CD4-positive, CD25-positive, alpha-beta regulatory T cell (primary cell): Measurements from ENCODE around the gene FHIP2A. TPM values are rescaled to one million over a fixed set of nuclear protein-coding genes. Genes with fewer than 3 reads are reported as not detected.

Experiments
- ATAC-seq, 2 donors: fragments of 150-1000 bp; cut with Tn5 transposase; one replicate each; pipeline ENCODE4 v1.10.0; 2021; ENCODE audit warnings: low read depth in 2 of 2, moderate number of reproducible peaks in 2 of 2, moderate library complexity in 1 of 2
- DNase-seq, 3 donors: peaks; one replicate each; pipeline versions ENCODE4 v3.0.0 to v3.0.0-alpha.2; 2012 to 2022; ENCODE audit warnings: mixed read lengths in 1 of 3
- H3K27ac ChIP-seq: one replicate; pipeline ENCODE4 v1.7.0; 2013; ENCODE audit warnings: mild to moderate bottlenecking, low read length; ENCODE audit not compliant: insufficient read depth, poor library complexity, severe bottlenecking
- H3K27me3 ChIP-seq: one replicate; pipeline ENCODE4 v1.7.0; 2013; ENCODE audit warnings: low read length; ENCODE audit not compliant: control insufficient read depth, insufficient read depth
- H3K36me3 ChIP-seq: one replicate; pipeline ENCODE4 v1.7.0; 2013; ENCODE audit warnings: mild to moderate bottlenecking, low read length, moderate library complexity; ENCODE audit not compliant: control insufficient read depth, insufficient read depth
- H3K4me1 ChIP-seq: 2 replicates; pipeline ENCODE4 v1.7.0; 2013; ENCODE audit warnings: mild to moderate bottlenecking, low read length; ENCODE audit not compliant: insufficient read depth, control insufficient read depth, poor library complexity, severe bottlenecking
- H3K4me3 ChIP-seq: one replicate; pipeline ENCODE4 v1.7.0; 2013; ENCODE audit warnings: low read depth, mild to moderate bottlenecking, low read length, moderate library complexity
- H3K9me3 ChIP-seq, 2 experiments: 1 replicate in 1 of 2; 2 replicates in 1 of 2; pipeline ENCODE4 v1.7.0; 2013; ENCODE audit warnings: low read length in 2 of 2, mild to moderate bottlenecking in 1 of 2, moderate library complexity in 1 of 2; ENCODE audit not compliant: control insufficient read depth in 2 of 2
- H3K27ac Mint-ChIP-seq, 3 donors: one replicate each; pipeline ENCODE4 v1.8.0; 2020 to 2022; ENCODE audit warnings: mild to moderate bottlenecking in 3 of 3, mixed read lengths in 3 of 3, moderate library complexity in 2 of 3
- H3K27me3 Mint-ChIP-seq: one replicate; pipeline ENCODE4 v1.8.0; 2022; ENCODE audit warnings: mild to moderate bottlenecking, mixed read lengths
- H3K36me3 Mint-ChIP-seq: one replicate; pipeline ENCODE4 v1.8.0; 2020; ENCODE audit warnings: mixed read lengths
- H3K4me1 Mint-ChIP-seq, 4 donors: one replicate each; pipeline ENCODE4 v1.8.0; 2020 to 2022; ENCODE audit warnings: mixed read lengths in 4 of 4, mild to moderate bottlenecking in 1 of 4
- H3K4me3 Mint-ChIP-seq, 4 donors: one replicate each; pipeline ENCODE4 v1.8.0; 2020 to 2022; ENCODE audit warnings: mild to moderate bottlenecking in 4 of 4, mixed read lengths in 4 of 4, moderate library complexity in 3 of 4
- H3K9me3 Mint-ChIP-seq, 7 donors: one replicate each; pipeline ENCODE4 v1.8.0; 2020 to 2022; ENCODE audit warnings: mixed read lengths in 7 of 7, mild to moderate bottlenecking in 3 of 7, moderate library complexity in 2 of 7
- polyA plus RNA-seq, 4 donors: library from polyadenylated mRNA; unstranded; fragments of 300-500 nt; fragmentation: Illumina TruSeq; gene quantifications; one replicate each; pipeline ENCODE4 v1.2.3, GENCODE V29; 2021
- total RNA-seq: library from RNA; stranded (reverse); gene quantifications from one replicate; pipeline ENCODE4 v1.2.3, GENCODE V29; 2022

Gene FHIP2A
- total and polyA plus RNA-seq, 5 donors from 2014 or later: 22.3 to 85.5 (median 31.7) TPM

DNA sequence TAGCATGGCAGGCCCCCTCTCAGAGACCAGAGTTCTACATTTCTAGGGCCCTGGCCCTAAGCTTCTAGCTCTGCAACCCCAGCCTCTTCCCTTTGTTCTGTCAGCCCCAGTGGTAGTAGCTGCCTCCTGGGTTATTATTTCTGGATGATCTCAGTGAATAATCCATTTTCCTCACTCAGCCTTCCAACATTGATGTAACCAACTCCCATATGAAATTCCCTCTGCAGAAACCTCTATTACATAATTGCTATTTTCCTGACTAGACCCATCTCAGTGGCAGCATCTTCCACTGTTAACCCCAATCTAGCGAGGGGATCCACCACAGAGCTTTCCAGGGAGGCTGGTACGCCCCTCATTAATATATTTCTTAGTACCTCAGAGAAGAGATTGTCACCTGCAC lies 49.8 kb downstream of the FHIP2A start:
- peaks cover 15% of the 10 kb centered on the region for H3K27me3 Mint-ChIP-seq
- no peak overlapping the region for H3K27ac ChIP-seq
- no peaks in the 10 kb centered on the region for H3K9me3 ChIP-seq
- no peak overlapping the region for H3K27ac Mint-ChIP-seq
- ATAC-seq (no peak), DNase-seq (no peak)
- H3K4me3 ChIP-seq: no peak overlapping the region
- no peaks in the 10 kb centered on the region for H3K36me3 ChIP-seq
- peaks cover 7% of the 10 kb centered on the region for H3K27me3 ChIP-seq
- H3K4me1 ChIP-seq: no peaks in the 10 kb centered on the region
- H3K36me3 Mint-ChIP-seq: peaks cover 4% of the 10 kb centered on the region
- peaks cover 0 to 5% (median 4%) of the 10 kb centered on the region in 4 donors for H3K4me1 Mint-ChIP-seq
- no peak overlapping the region for H3K4me3 Mint-ChIP-seq
- no peaks in the 10 kb centered on the region for H3K9me3 Mint-ChIP-seq

Other genes starting within 250 kb of the FHIP2A start
- 131 TPM for gene ABLIM1, start 163.5 kb upstream of the FHIP2A start, total RNA-seq
- gene ABLIM1, start 163.5 kb upstream of the FHIP2A start, polyA plus RNA-seq: 100 to 1,000 TPM; 101 to 138 (median 129) TPM
- gene TRUB1, start 116.4 kb downstream of the FHIP2A start, total RNA-seq: 8.0 TPM
- 10 to 100 TPM in 1 of 4 donors, 1 to 10 TPM in 3; 7.4 to 12.1 (median 8.6) TPM for gene TRUB1, start 116.4 kb downstream of the FHIP2A start, polyA plus RNA-seq